GM06990 (cell line): ENCODE measurements around the gene ASB8.

Experiments
- DNase-seq: peaks from one replicate; pipeline ENCODE4 v3.0.0-alpha.2; 2011; ENCODE audit not compliant: insufficient read length; ENCODE audit errors: extremely low read depth
- H3K27me3 ChIP-seq: replicated peaks from 2 replicates; pipeline ENCODE4 v1.6.0; 2011; ENCODE audit warnings: low read length; ENCODE audit not compliant: control insufficient read depth, insufficient read depth
- H3K36me3 ChIP-seq: 2 replicates; pipeline ENCODE4 v1.5.1; 2011; ENCODE audit warnings: low read length; ENCODE audit not compliant: control insufficient read depth, insufficient read depth
- H3K4me3 ChIP-seq: replicated peaks from 2 replicates; pipeline ENCODE4 v1.5.1; 2011; ENCODE audit warnings: low read depth, mild to moderate bottlenecking, control low read depth, low read length
- TF ChIP-seq, protein P1 (sequence below): IDR thresholded peaks from 2 replicates; pipeline ENCODE4 v1.5.1; 2011; ENCODE audit warnings: low read length, control low read depth, mild to moderate bottlenecking, inconsistent platforms; ENCODE audit not compliant: insufficient read depth, poor library complexity, severe bottlenecking

ASB8 gene

DNA sequence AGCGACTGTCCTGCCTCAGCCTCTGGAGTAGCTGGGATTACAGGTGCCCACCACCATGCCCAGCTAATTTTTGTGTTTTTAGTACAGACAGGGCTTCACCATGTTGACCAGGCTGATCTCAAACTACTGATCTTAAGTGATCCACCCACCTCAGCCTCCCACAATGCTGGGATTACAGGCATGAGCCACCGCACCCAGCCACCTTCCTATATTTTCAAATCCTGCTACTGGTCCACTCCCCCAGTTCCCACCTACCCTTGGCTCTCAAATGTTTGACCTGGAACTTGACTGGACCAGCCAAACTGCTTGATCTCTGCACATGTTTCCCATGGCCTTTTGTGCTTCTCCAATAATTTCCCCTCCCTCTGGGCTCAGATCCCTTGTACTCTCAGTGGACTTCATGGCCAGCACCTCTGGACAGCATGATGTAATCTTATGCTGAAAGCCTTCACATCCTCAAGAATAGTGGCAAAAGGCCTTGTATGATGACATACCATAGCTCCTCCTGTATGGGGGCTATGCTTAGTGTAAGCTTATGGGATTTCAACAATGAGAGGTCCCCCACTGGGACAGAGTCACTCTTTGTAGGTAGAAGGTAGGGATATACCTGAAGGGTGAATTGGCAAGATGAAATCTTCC, 23.7 kb upstream of the ASB8 start:
- H3K4me3 ChIP-seq = no peak overlapping the region
- no peaks in the 10 kb centered on the region; the same call in 1 of the 2 replicates for H3K27me3 ChIP-seq
- H3K36me3 ChIP-seq = no peaks in the 10 kb centered on the region
- TF ChIP-seq, protein P1, sequence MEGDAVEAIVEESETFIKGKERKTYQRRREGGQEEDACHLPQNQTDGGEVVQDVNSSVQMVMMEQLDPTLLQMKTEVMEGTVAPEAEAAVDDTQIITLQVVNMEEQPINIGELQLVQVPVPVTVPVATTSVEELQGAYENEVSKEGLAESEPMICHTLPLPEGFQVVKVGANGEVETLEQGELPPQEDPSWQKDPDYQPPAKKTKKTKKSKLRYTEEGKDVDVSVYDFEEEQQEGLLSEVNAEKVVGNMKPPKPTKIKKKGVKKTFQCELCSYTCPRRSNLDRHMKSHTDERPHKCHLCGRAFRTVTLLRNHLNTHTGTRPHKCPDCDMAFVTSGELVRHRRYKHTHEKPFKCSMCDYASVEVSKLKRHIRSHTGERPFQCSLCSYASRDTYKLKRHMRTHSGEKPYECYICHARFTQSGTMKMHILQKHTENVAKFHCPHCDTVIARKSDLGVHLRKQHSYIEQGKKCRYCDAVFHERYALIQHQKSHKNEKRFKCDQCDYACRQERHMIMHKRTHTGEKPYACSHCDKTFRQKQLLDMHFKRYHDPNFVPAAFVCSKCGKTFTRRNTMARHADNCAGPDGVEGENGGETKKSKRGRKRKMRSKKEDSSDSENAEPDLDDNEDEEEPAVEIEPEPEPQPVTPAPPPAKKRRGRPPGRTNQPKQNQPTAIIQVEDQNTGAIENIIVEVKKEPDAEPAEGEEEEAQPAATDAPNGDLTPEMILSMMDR = no peak
- DNase-seq = no peak

DNA sequence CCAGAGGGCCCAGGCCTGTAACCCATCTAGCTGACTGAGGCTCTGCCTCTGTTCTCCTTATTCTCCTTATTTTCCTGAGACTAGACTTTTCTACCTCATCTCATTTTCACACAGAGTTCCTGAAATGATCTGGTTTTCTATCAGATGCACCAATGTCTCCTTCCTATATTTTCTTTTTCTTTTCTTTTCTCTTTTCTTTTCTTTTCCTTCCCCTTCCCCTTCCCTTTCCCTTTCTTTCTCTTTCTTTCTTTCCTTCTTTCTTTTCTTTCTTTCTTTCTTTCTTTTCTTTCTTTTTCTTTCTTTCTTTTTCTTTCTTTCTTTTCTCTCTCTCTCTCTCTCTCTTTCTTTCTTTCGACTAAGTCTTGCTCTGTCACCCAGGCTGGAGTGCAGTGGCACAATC, 23.1 kb upstream of the ASB8 start:
- Histone ChIP-seq H3K4me3 (no peak overlapping the region), H3K27me3 (no peaks in the 10 kb centered on the region; the same call in 1 of the 2 replicates), H3K36me3 (no peaks in the 10 kb centered on the region)
- TF ChIP-seq, protein P1 = no peak
- DNase-seq = no peak

DNA sequence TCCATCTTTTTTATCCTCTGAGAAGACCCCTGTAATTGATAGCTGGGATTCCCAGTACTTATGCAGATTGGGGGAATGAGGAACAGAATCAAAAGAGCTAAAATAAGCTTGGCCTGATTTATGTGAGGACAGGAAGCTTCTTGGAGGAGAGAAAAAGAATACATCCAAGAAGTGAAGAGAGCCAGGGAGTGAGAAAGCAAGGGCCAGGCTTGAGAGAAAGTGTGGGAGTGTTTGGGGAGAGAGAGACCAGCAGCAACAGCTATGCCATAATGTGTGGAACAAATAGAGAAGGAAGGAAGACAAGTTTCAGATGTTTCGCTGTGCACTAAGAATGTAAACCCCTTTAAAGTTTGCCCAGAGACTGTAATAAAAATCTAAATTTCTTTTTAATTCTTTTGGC, 22.2 kb upstream of the ASB8 start:
- Histone ChIP-seq H3K36me3 (no peaks in the 10 kb centered on the region), H3K27me3 (no peaks in the 10 kb centered on the region; the same call in 1 of the 2 replicates), H3K4me3 (no peak overlapping the region)
- TF ChIP-seq, protein P1 = no peak
- DNase-seq = no peak

DNA sequence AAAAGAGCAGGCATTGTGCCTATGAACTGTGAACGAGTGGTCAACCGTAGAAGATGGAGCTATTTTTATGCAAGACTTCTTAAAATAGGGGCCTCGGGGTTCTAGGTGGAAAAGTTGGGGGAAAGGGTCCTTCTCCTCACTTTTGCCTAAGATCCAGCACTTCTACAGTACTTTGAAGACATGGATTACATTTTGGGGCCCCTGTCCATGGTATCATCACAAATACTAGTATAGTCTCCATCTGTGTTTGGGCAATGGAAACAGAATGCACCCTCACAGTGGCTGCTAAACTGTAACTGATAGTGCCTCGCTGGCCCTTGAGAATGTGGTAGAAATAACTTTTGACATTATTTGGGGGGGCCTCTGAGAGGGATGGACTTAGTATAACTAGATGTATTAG, 20.7 kb upstream of the ASB8 start:
- Histone ChIP-seq H3K36me3 (no peaks in the 10 kb centered on the region), H3K27me3 (no peaks in the 10 kb centered on the region), H3K4me3 (no peak overlapping the region)
- TF ChIP-seq, protein P1 = no peak
- DNase-seq = no peak

DNA sequence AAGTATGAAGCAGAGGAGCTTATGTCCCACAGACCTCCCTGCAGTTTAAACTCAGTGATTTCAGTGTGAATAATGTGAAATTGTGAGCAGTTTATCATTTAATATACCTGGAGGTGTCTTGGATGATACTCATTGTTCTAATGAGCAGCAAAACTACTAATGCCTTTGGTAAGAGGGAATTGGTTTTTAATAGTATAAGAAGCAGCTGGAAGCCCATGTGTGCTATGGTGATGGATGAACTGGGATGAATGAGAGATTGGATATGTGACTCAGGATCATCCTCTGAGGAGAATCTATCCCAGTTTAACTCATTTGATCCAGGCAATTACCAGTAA, 19.1 kb upstream of the ASB8 start:
- TF ChIP-seq, protein P1 = no peak
- no peaks in the 10 kb centered on the region for H3K27me3 ChIP-seq
- no peak overlapping the region for H3K4me3 ChIP-seq
- no peaks in the 10 kb centered on the region for H3K36me3 ChIP-seq
- no peak for DNase-seq

DNA sequence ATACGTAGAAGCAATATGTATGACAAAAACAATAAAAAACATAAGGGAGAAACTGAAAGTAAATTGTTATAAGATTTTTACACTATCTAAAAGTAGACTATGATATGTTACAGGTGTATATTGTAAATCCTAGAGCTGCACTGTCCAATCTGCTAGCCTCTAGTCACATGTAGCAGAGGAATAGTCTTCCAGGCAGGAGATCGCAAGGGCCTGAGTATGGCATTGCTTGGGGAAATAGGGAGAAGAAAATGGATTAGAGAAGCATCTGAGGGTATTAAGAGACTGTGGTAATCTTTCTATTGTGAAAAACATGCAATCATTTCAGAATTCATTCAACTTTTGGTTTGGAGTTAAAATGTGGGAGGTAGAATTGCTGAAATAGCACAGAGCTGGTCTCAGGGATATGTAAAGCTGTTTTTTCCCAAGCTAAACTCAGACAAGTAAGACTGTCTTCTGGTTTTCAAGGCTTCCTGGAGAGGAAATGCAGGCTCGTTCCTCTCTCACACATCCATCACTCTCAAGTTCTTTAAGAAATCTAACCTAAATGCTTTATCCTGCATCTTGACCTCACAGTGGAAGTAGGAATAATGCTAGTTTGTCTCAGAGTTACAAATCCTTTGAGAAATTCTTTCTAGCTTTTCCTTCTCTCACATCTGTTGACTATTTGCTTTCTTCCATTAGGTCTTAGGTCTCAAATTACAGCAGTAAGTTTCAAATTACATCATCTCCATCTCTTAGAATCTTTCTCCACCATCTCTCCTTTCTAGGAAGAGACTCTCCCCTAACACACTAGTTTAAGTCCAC, 18.5 kb upstream of the ASB8 start:
- Histone ChIP-seq H3K27me3 (no peaks in the 10 kb centered on the region), H3K4me3 (no peak overlapping the region), H3K36me3 (no peaks in the 10 kb centered on the region)
- no peak for DNase-seq
- TF ChIP-seq, protein P1 = no peak
